GM10248 (cell line): ENCODE data around the gene ANKAR.
"Not testable (repeated sequence)": the region's sequence is repeated elsewhere in the genome, so short reads cannot be mapped to it uniquely, and the experiment has no call there.

Experiments
- CTCF ChIA-PET: fragments of 300-600 bp; sonication (Branson Sonifier 250); formaldehyde crosslinking; extraction: SDS; loops from one replicate; lab custom pipeline; 2021; ENCODE audit warnings: antibody characterized with exemption; lab: Yijun Ruan, JAX
- POLR2A ChIA-PET: fragments of 350-650 bp; sonication (Branson Sonifier 250); formaldehyde crosslinking; extraction: SDS; loops from one replicate; lab custom pipeline; 2020; ENCODE audit warnings: antibody characterized with exemption; lab: Yijun Ruan, JAX
- DNase-seq: peaks from one replicate; pipeline ENCODE4 v3.0.0; 2012; ENCODE audit errors: extremely low spot score
- CTCF ChIP-seq: IDR thresholded peaks from 2 replicates; pipeline ENCODE4 v1.5.1; 2012; ENCODE audit warnings: mild to moderate bottlenecking, low read depth; ENCODE audit errors: extremely low read depth, missing control alignments, control extremely low read depth

Gene ANKAR

GRCh38 chr2:189698020-189698887 lies 23.8 kb downstream of the ANKAR start:
- DNase-seq = peak; percentile 26
- POLR2A ChIA-PET = no interaction called here
- peak; percentile 48 for TF ChIP-seq CTCF
- CTCF ChIA-PET = interaction anchor here (0.7 to 3.5 kb wide), 10 partner anchors 11 to 54 kb away, joined by 3 to 35 read pairs (median 6); partner anchors contain the start of gene ASNSD1

GRCh38 chr2:189700681-189701080 lies 26.2 kb downstream of the ANKAR start:
- no peak for DNase-seq
- TF ChIP-seq CTCF = no peak
- ChIA-PET POLR2A (no interaction called here), CTCF (interaction anchor here (1.1 to 3.5 kb wide), 5 partner anchors 11 to 62 kb away, joined by 3 to 35 read pairs (median 9); partner anchors contain the start of genes ASNSD1 and OSGEPL1)

- ChIA-PET POLR2A (no interaction called here), CTCF (interaction anchor here (0.8 to 2.8 kb wide), 11 partner anchors 9 to 61 kb away, joined by 3 to 9 read pairs (median 3); partner anchors contain the start of gene OSGEPL1)
- DNase-seq = no peak
- TF ChIP-seq CTCF = no peak
Observed at GRCh38 chr2:189702071-189702470, 27.6 kb downstream of the ANKAR start.

- no peak for DNase-seq
- ChIA-PET POLR2A (no interaction called here), CTCF (interaction anchor here (1.6 kb wide), 1 partner anchor 41 kb away, joined by 3 read pairs; no protein-coding TSS in a partner anchor)
- no peak for TF ChIP-seq CTCF
Observed at GRCh38 chr2:189709501-189710221, 35.2 kb downstream of the ANKAR start.

- DNase-seq, POLR2A ChIA-PET, CTCF ChIA-PET: not testable (repeated sequence)
Observed at GRCh38 chr2:189717593-189717992, 43.1 kb downstream of the ANKAR start.

GRCh38 chr2:189719571-189719970 lies 45.1 kb downstream of the ANKAR start:
- POLR2A ChIA-PET = no interaction called here
- no peak for DNase-seq
- CTCF ChIA-PET = no interaction called here
- TF ChIP-seq CTCF = no peak
